Natural killer cell (primary cell): ENCODE results near the gene JAML. TPM values are rescaled to one million over a fixed set of nuclear protein-coding genes. Genes with fewer than 3 reads are reported as not detected.

Experiments used
- ATAC-seq, 3 donors: fragments of 150-1000 bp in 2 of 3; fragments of 200-7000 bp in 1 of 3; cut with Tn5 transposase; 1 replicate in 1 of 3; 2 replicates in 2 of 3; pipeline ENCODE4 v1.10.0; 2021; ENCODE audit warnings: mild to moderate bottlenecking in 2 of 3, moderate library complexity in 2 of 3
- DNase-seq, 2 donors: peaks; one replicate each; pipeline versions ENCODE4 v3.0.0 to v3.0.0-alpha.2; 2013 to 2021; ENCODE audit warnings: mixed read lengths in 1 of 2
- H3K27ac ChIP-seq: one replicate; pipeline ENCODE4 v1.5.1; 2013; ENCODE audit warnings: mild to moderate bottlenecking, low read length
- H3K27me3 ChIP-seq: one replicate; pipeline ENCODE4 v1.6.1; 2013; ENCODE audit warnings: low read length; ENCODE audit not compliant: control insufficient read depth, insufficient read depth
- H3K36me3 ChIP-seq: one replicate; pipeline ENCODE4 v1.6.1; 2013; ENCODE audit warnings: low read length; ENCODE audit not compliant: control insufficient read depth, insufficient read depth
- H3K4me1 ChIP-seq: one replicate; pipeline ENCODE4 v1.6.1; 2013; ENCODE audit warnings: low read length; ENCODE audit not compliant: control insufficient read depth, insufficient read depth
- H3K4me3 ChIP-seq: one replicate; pipeline ENCODE4 v1.5.1; 2013; ENCODE audit warnings: low read length
- H3K9me3 ChIP-seq: one replicate; pipeline ENCODE4 v1.6.1; 2013; ENCODE audit warnings: low read length; ENCODE audit not compliant: control insufficient read depth, insufficient read depth
- H3K27ac Mint-ChIP-seq, 2 donors: one replicate each; pipeline ENCODE4 v1.8.0; 2022; ENCODE audit warnings: mild to moderate bottlenecking in 2 of 2, mixed read lengths in 2 of 2, moderate library complexity in 1 of 2
- H3K27me3 Mint-ChIP-seq, 2 donors: one replicate each; pipeline ENCODE4 v1.8.0; 2022; ENCODE audit warnings: low read depth in 2 of 2, mixed read lengths in 2 of 2
- H3K36me3 Mint-ChIP-seq: one replicate; pipeline ENCODE4 v1.8.0; 2022; ENCODE audit warnings: mixed read lengths
- H3K4me1 Mint-ChIP-seq, 2 donors: one replicate each; pipeline ENCODE4 v1.8.0; 2022; ENCODE audit warnings: mixed read lengths in 2 of 2
- H3K4me3 Mint-ChIP-seq: one replicate; pipeline ENCODE4 v1.8.0; 2022; ENCODE audit warnings: mild to moderate bottlenecking, moderate library complexity, mixed read lengths
- H3K9me3 Mint-ChIP-seq, 2 donors: one replicate each; pipeline ENCODE4 v1.8.0; 2022; ENCODE audit warnings: mixed read lengths in 2 of 2
- CTCF ChIP-seq: fragments of 200-600 bp; IDR thresholded peaks from one replicate; pipeline ENCODE4 v1.8.0; 2022; ENCODE audit warnings: antibody characterized with exemption
- WGBS: methylation state at CpG from one replicate; pipeline ENCODE4 v1.1.7; 2013; ENCODE audit warnings: missing lambda C conversion rate; ENCODE audit not compliant: insufficient coverage; 5-methylcytosine and 5-hydroxymethylcytosine counted together
- intact Hi-C: fragments of 100-400 bp; cut with micrococcal nuclease; formaldehyde crosslinking; loops from one replicate; pipeline ENCODE4 v1.14.2; 2022
- total RNA-seq, 4 donors: library from RNA; stranded (reverse); fragments of 120-200 nt in 1 of 4; gene quantifications; one replicate each; pipeline versions ENCODE4 v1.2.3 to v1.2.4, GENCODE V29; 2013 to 2022

The JAML gene
- total RNA-seq, 3 donors from 2014 or later (not counting 1 experiment from before 2014, with no cell fraction given): 7.1 to 27.8 (median 12.8) TPM

DNA sequence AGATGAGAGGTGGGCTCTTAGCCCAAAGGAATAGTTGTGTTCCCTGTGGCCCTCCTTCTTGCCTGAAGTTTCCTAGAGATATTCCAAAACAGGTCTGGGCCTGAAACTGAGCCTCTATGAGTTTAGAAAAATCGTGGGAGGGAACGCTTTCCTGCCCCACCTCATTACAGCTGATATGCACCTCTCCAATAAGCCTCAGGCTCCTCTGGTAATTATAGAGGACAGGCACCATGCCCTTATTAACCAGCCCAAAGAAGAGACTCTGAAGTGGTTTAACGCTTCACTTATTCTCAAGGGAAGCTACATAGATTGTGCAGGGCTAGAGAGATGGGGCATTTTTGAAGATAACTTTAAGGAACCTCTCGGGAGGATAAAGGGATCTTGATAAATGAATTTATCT lies 42.7 kb upstream of the JAML start:
- no peak overlapping the region for H3K4me3 ChIP-seq
- peaks cover 9% of the 10 kb centered on the region for H3K4me1 ChIP-seq
- peaks cover 2% of the 10 kb centered on the region for H3K27me3 ChIP-seq
- 87% methylated on average over 3 of the region's 4 CpGs for WGBS
- no peaks in the 10 kb centered on the region for H3K36me3 ChIP-seq
- Mint-ChIP-seq H3K27ac (no peak overlapping the region), H3K36me3 (no peaks in the 10 kb centered on the region), H3K4me1 (peaks cover 6 to 10% of the 10 kb centered on the region in 2 donors), H3K27me3 (peaks cover 25 to 43% of the 10 kb centered on the region in 2 donors), H3K9me3 (no peaks in the 10 kb centered on the region), H3K4me3 (no peak overlapping the region)
- H3K27ac ChIP-seq: no peak overlapping the region
- intact Hi-C loops: no loop called here
- ATAC-seq: no peak
- no peak for TF ChIP-seq CTCF
- H3K9me3 ChIP-seq: no peaks in the 10 kb centered on the region
- DNase-seq: no peak

- Histone ChIP-seq H3K9me3 (no peaks in the 10 kb centered on the region), H3K4me3 (no peak overlapping the region), H3K27ac (no peak overlapping the region), H3K27me3 (peaks cover 5% of the 10 kb centered on the region), H3K4me1 (peaks cover 9% of the 10 kb centered on the region), H3K36me3 (no peaks in the 10 kb centered on the region)
- H3K9me3 Mint-ChIP-seq: no peaks in the 10 kb centered on the region
- H3K4me1 Mint-ChIP-seq: peaks cover 6 to 10% of the 10 kb centered on the region in 2 donors
- WGBS: no CpG with 5 or more reads among the region's 1 CpG
- no peak overlapping the region for H3K27ac Mint-ChIP-seq
- H3K4me3 Mint-ChIP-seq: no peak overlapping the region
- ATAC-seq: no peak
- intact Hi-C loops: no loop called here
- H3K27me3 Mint-ChIP-seq: peaks cover 27 to 55% of the 10 kb centered on the region in 2 donors
- no peak for TF ChIP-seq CTCF
- H3K36me3 Mint-ChIP-seq: no peaks in the 10 kb centered on the region
- no peak for DNase-seq
These were observed 41.1 kb upstream of the JAML start for GRCh38 chr11:118265954-118266353.

DNA sequence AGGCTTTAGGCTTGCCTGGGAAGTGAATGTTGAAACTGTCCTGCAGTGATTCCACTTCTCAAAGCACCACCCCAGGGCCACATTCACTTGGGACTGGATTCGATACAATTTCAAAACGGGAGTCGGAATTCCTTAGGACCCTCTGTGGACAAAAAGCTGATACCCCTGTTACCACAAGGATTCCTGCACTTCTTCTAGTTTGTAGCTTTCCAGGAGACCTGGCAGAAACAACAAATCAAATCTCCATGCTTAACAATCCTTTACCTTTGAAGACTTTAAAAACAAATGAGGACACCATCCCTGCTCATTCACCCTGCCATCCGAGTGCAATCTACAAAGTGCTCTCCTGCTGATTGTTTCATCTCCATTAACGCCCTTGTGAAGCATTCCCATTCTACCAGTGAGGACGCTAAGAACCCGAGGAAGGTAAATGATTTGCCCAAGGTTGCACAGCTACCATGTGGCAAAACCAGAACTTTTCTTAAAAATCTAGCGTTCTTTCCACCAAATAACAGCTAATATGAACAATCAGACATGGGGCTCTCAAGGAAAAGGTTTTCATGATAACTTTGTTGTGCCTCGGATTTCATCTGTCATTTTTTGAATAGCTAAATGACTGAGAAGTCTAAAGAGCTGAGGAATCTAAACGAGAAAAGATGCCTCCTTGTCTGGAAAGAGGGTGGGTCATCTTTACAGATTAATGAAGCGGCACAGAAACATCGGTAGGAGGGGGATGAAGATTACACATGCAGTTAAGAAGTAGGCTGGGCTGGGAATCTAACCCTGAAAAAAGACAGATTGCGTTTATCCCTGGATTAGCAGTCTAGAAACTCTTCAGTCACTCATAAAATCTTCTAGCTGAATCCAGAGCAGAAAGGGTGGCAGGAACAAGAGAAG lies 40.0 kb upstream of the JAML start:
- no peak for ATAC-seq
- Histone ChIP-seq H3K36me3 (no peaks in the 10 kb centered on the region), H3K4me3 (no peak overlapping the region), H3K9me3 (no peaks in the 10 kb centered on the region), H3K27ac (no peak overlapping the region), H3K4me1 (peaks cover 9% of the 10 kb centered on the region), H3K27me3 (peaks cover 5% of the 10 kb centered on the region)
- H3K4me3 Mint-ChIP-seq: peak overlapping the region; percentile 58
- TF ChIP-seq CTCF: no peak
- H3K4me1 Mint-ChIP-seq: peaks cover 6 to 10% of the 10 kb centered on the region in 2 donors
- intact Hi-C loops: no loop called here
- no peaks in the 10 kb centered on the region for H3K9me3 Mint-ChIP-seq
- 92% methylated on average over 13 of the region's 13 CpGs for WGBS
- peaks cover 26 to 52% of the 10 kb centered on the region in 2 donors for H3K27me3 Mint-ChIP-seq
- H3K27ac Mint-ChIP-seq: no peak overlapping the region
- H3K36me3 Mint-ChIP-seq: no peaks in the 10 kb centered on the region
- DNase-seq: no peak
